Colon (tissue), 2 donors: ENCODE data around the gene EMILIN1.
"Not testable (repeated sequence)": the region's sequence is repeated elsewhere in the genome, so short reads cannot be mapped to it uniquely, and the experiment has no call there.

ENCODE experiments used
- FAIRE-seq: peaks from 2 replicates; lab custom pipeline; 2012; peaks lifted over from hg19 to GRCh38; lab: Jason Lieb, UNC
- donor health status: control.
- donor health status: control.

EMILIN1 gene

GRCh38 chr2:27054721-27055120 is 23.7 kb upstream of the EMILIN1 start:
- FAIRE-seq = no peak

- FAIRE-seq = no peak
Measured at GRCh38 chr2:27057184-27057583, 21.2 kb upstream of the EMILIN1 start.

GRCh38 chr2:27058210-27058609 is 20.2 kb upstream of the EMILIN1 start:
- FAIRE-seq = no peak

- no peak for FAIRE-seq
Measured at GRCh38 chr2:27059141-27059820, 19.1 kb upstream of the EMILIN1 start.

- no peak for FAIRE-seq
Measured at GRCh38 chr2:27060323-27060722, 18.1 kb upstream of the EMILIN1 start.

GRCh38 chr2:27065128-27065527 is 13.3 kb upstream of the EMILIN1 start:
- FAIRE-seq = no peak

GRCh38 chr2:27067385-27067784 is 11.0 kb upstream of the EMILIN1 start:
- no peak for FAIRE-seq

GRCh38 chr2:27069436-27069835 is 9.0 kb upstream of the EMILIN1 start:
- no peak for FAIRE-seq

- FAIRE-seq = no peak
Measured at GRCh38 chr2:27069961-27070618, 8.3 kb upstream of the EMILIN1 start.

GRCh38 chr2:27070653-27071276 is 7.7 kb upstream of the EMILIN1 start:
- FAIRE-seq = no peak

GRCh38 chr2:27071277-27071989 is 7.0 kb upstream of the EMILIN1 start, which contains the start of gene OST4:
OST4 (minus strand) TSS chr2:27071654.
- FAIRE-seq = no peak

- no peak for FAIRE-seq
Measured at GRCh38 chr2:27071990-27072830, 6.2 kb upstream of the EMILIN1 start.

GRCh38 chr2:27072920-27073319 is 5.5 kb upstream of the EMILIN1 start:
- no peak for FAIRE-seq

GRCh38 chr2:27073782-27074181 is 4.6 kb upstream of the EMILIN1 start:
- no peak for FAIRE-seq

GRCh38 chr2:27074738-27075565 is 3.5 kb upstream of the EMILIN1 start:
- no peak for FAIRE-seq

- not testable (repeated sequence) for FAIRE-seq
Measured at GRCh38 chr2:27075566-27075871, 2.9 kb upstream of the EMILIN1 start.

- FAIRE-seq = no peak
Measured at GRCh38 chr2:27076323-27076722, 2.1 kb upstream of the EMILIN1 start.

- no peak for FAIRE-seq
Measured at GRCh38 chr2:27077231-27077630, 1.2 kb upstream of the EMILIN1 start.

- FAIRE-seq = no peak
Measured at GRCh38 chr2:27079233-27080139, 1.1 kb downstream of the EMILIN1 start.

- FAIRE-seq = no peak
Measured at GRCh38 chr2:27080140-27080469, 1.7 kb downstream of the EMILIN1 start.
